ENCODE results near the gene SLC47A1. TPM values are rescaled to one million over a fixed set of nuclear protein-coding genes. Genes with fewer than 3 reads are reported as not detected.
"Not testable (repeated sequence)": the region's sequence is repeated elsewhere in the genome, so short reads cannot be mapped to it uniquely, and the experiment has no call there.

Gene SLC47A1
- total RNA-seq, 1 donor: 1.1 TPM

DNA sequence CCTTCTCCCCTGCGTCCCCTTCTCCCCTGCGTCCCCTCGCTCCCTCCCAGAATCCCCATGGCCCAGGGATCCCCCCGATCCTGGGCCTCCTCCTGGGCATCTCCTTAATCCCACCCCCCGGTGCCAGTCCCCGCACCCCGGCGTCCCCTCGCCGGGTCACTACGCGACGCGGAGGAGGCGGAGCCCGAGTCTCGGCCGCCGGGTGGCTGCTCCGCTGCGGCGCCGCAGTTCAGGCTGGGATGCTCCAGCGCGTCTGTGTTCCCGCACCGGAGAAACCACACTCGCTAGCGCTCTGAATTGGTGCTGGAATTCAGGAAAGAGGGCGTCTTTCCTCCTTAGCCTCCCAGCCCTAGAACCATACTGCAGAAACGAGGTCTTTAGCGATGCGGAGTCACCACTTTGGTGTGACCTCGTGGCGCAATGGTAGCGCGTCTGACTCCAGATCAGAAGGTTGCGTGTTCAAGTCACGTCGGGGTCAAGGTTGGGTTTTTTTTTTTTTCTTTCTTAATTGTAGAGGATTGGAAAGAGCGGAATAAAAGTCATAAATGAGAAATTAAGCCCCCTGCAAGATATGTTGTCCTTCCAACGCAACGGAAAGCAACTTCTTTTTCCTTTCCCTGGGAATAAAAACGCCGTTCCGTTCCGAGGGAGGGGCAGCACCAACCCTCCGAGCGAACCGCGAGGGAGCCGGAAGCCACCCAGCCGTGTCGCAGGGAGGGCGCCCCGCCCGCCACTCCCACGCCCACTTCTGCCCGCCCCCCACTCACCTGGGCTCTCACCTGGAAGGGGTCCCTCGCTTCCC lies 25.7 kb upstream of the SLC47A1 start:
- peak; percentile 97 for DNase-seq (ENCODE audit: insufficient read length, low spot score, missing footprints)
- TF ChIP-seq, protein P1, sequence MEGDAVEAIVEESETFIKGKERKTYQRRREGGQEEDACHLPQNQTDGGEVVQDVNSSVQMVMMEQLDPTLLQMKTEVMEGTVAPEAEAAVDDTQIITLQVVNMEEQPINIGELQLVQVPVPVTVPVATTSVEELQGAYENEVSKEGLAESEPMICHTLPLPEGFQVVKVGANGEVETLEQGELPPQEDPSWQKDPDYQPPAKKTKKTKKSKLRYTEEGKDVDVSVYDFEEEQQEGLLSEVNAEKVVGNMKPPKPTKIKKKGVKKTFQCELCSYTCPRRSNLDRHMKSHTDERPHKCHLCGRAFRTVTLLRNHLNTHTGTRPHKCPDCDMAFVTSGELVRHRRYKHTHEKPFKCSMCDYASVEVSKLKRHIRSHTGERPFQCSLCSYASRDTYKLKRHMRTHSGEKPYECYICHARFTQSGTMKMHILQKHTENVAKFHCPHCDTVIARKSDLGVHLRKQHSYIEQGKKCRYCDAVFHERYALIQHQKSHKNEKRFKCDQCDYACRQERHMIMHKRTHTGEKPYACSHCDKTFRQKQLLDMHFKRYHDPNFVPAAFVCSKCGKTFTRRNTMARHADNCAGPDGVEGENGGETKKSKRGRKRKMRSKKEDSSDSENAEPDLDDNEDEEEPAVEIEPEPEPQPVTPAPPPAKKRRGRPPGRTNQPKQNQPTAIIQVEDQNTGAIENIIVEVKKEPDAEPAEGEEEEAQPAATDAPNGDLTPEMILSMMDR (IDR thresholded peaks at IDR 0.05; ENCODE audit: extremely low read depth, low read depth, low read length): no peak
- no peaks in the 10 kb centered on the region for H3K79me2 ChIP-seq (ENCODE audit: insufficient read depth, low read length)
- no peaks in the 10 kb centered on the region for H3K36me3 ChIP-seq (ENCODE audit: insufficient read depth, low read length)
- H3K9me3 ChIP-seq (ENCODE audit: low read depth, low read length): no peaks in the 10 kb centered on the region
- no peaks in the 10 kb centered on the region for H4K20me1 ChIP-seq (ENCODE audit: insufficient read depth, low read length)
- H3K4me3 ChIP-seq (ENCODE audit: insufficient read depth, low read length): peak overlapping the region; percentile 83
- H2AFZ ChIP-seq (ENCODE audit: low read length): peak overlapping the region; percentile 27
- H3K4me2 ChIP-seq (ENCODE audit: insufficient read depth, low read length): peak overlapping the region; percentile 91
- peaks cover 3% of the 10 kb centered on the region for H3K4me1 ChIP-seq (ENCODE audit: insufficient read depth, low read length)
- H3K27me3 ChIP-seq (ENCODE audit: insufficient read depth, low read length): no peaks in the 10 kb centered on the region
- H3K27ac ChIP-seq (ENCODE audit: low read depth, low read length): peak overlapping the region; percentile 48

DNA sequence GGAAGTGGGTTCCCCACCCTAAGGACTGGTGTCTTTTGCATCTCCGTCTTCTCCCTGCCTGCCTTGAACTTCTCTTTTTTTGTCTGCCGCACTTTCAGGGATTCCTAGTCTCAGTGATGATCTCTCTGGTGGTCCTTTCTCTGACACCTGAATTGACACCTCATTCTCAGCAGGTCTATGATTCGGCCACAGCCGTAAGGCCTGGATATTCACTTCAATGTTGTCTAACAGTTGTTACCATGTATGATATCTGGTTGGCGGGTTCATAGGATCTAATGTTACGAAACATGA lies 25.1 kb upstream of the SLC47A1 start:
- Histone ChIP-seq H3K27me3 (ENCODE audit: insufficient read depth, low read length) (no peaks in the 10 kb centered on the region), H3K4me2 (ENCODE audit: insufficient read depth, low read length) (peak overlapping the region; percentile 91), H3K4me1 (ENCODE audit: insufficient read depth, low read length) (peaks cover 3% of the 10 kb centered on the region), H2AFZ (ENCODE audit: low read length) (peak overlapping the region; percentile 27), H3K9me3 (ENCODE audit: low read depth, low read length) (no peaks in the 10 kb centered on the region), H3K79me2 (ENCODE audit: insufficient read depth, low read length) (no peaks in the 10 kb centered on the region), H4K20me1 (ENCODE audit: insufficient read depth, low read length) (no peaks in the 10 kb centered on the region), H3K4me3 (ENCODE audit: insufficient read depth, low read length) (peak overlapping the region; percentile 83), H3K27ac (ENCODE audit: low read depth, low read length) (no peak overlapping the region), H3K36me3 (ENCODE audit: insufficient read depth, low read length) (no peaks in the 10 kb centered on the region)
- TF ChIP-seq, protein P1 (IDR thresholded peaks at IDR 0.05; ENCODE audit: extremely low read depth, low read depth, low read length): no peak
- no peak for DNase-seq (ENCODE audit: insufficient read length, low spot score, missing footprints)

DNA sequence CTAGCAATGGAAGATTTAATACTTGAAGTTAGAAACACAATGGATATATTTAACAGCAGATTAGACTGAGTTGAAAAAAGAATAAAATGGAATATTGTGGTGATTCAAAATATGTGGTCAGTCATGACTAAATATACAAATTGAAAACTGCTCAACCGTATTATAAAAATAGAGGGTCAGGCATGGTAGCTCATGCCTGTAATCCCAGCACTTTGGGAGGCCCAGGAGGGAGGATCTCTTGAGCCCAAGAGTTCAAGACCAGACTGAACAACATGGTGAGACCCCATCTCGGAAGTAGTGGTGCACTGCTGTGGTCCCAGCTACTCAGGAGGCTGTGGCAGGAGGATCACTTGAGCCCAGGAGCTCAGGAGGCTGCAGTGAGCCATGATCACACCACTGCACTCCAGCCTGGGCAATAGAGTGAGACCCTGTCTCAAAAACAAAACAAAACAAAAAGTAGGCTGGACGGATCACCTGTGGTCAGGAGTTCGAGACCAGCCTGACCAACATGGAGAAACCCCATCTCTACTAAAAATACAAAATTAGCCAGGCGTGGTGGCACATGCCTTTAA lies 24.3 kb upstream of the SLC47A1 start:
- not testable (repeated sequence) for H3K27ac ChIP-seq (ENCODE audit: low read depth, low read length); H3K36me3 ChIP-seq (ENCODE audit: insufficient read depth, low read length); H3K9me3 ChIP-seq (ENCODE audit: low read depth, low read length); H3K79me2 ChIP-seq (ENCODE audit: insufficient read depth, low read length); H3K4me1 ChIP-seq (ENCODE audit: insufficient read depth, low read length); DNase-seq (ENCODE audit: insufficient read length, low spot score, missing footprints); H3K4me3 ChIP-seq (ENCODE audit: insufficient read depth, low read length); H2AFZ ChIP-seq (ENCODE audit: low read length); H3K27me3 ChIP-seq (ENCODE audit: insufficient read depth, low read length); H3K4me2 ChIP-seq (ENCODE audit: insufficient read depth, low read length); H4K20me1 ChIP-seq (ENCODE audit: insufficient read depth, low read length)

DNA sequence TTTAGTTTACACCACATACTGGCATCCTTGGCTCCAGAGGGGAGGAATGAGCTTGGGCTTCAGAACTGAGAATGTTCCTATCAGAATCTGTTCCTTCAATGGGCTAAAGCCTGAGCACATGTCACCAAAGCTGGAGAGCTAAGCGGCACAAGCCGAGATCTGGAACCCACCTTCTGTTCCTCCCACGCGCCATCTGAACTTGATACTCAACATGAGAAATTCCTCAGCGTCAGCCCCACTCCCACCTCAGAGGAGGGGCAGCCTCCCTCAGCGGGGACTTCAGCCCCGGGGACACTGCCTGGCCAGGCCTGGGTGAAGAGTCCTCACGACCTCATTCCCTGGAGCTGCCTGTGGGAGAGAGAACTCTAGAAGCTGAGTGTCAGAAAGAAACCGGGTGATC lies 22.8 kb upstream of the SLC47A1 start:
- H3K79me2 ChIP-seq (ENCODE audit: insufficient read depth, low read length): no peaks in the 10 kb centered on the region
- DNase-seq (ENCODE audit: insufficient read length, low spot score, missing footprints): no peak
- H3K4me2 ChIP-seq (ENCODE audit: insufficient read depth, low read length): no peak overlapping the region
- H3K27ac ChIP-seq (ENCODE audit: low read depth, low read length): no peak overlapping the region
- no peaks in the 10 kb centered on the region for H3K27me3 ChIP-seq (ENCODE audit: insufficient read depth, low read length)
- H3K4me3 ChIP-seq (ENCODE audit: insufficient read depth, low read length): no peak overlapping the region
- no peaks in the 10 kb centered on the region for H3K9me3 ChIP-seq (ENCODE audit: low read depth, low read length)
- peak overlapping the region; percentile 41 for H2AFZ ChIP-seq (ENCODE audit: low read length)
- H3K36me3 ChIP-seq (ENCODE audit: insufficient read depth, low read length): no peaks in the 10 kb centered on the region
- H3K4me1 ChIP-seq (ENCODE audit: insufficient read depth, low read length): peaks cover 3% of the 10 kb centered on the region
- TF ChIP-seq, protein P1 (IDR thresholded peaks at IDR 0.05; ENCODE audit: extremely low read depth, low read depth, low read length): no peak
- H4K20me1 ChIP-seq (ENCODE audit: insufficient read depth, low read length): no peaks in the 10 kb centered on the region

All from osteoblast (primary cell).